Lower leg skin (tissue), 3 donors: ENCODE data around the gene NTM.

Experiments
- POLR2A ChIP-seq, 2 donors: fragments of 450-650 bp; IDR thresholded peaks; one replicate each; pipeline ENCODE4 v1.6.1; 2016 to 2017; ENCODE audit warnings: antibody characterized with exemption in 2 of 2, mild to moderate bottlenecking in 1 of 2, moderate library complexity in 1 of 2
- TF ChIP-seq, protein P1 (sequence below), 3 donors: fragments of 450-650 bp; IDR thresholded peaks; one replicate each; pipeline ENCODE4 v1.5.1; 2016; ENCODE audit warnings: antibody characterized with exemption in 3 of 3, mild to moderate bottlenecking in 3 of 3, moderate library complexity in 2 of 3

DNA sequence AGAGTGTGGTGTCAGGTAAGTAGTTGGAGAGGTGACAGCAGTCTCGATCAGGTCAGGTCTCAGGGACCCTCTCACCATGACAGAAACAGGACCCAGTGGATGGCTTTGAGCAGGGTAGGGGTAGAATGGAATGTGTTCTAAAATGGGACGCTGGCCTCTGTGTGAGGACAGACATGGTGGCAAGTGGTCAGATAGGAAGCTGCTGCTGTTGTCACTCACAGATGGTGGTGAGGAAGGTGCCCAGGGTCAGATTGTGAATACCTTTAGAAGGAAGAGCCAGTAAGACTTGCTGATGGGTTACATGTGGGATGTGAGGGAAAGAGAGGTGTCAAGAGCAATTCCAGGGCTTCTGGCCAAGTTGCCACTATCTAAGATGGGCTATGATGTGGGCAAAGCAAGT is 596.3 kb downstream of the NTM start:
- TF ChIP-seq, protein P1, sequence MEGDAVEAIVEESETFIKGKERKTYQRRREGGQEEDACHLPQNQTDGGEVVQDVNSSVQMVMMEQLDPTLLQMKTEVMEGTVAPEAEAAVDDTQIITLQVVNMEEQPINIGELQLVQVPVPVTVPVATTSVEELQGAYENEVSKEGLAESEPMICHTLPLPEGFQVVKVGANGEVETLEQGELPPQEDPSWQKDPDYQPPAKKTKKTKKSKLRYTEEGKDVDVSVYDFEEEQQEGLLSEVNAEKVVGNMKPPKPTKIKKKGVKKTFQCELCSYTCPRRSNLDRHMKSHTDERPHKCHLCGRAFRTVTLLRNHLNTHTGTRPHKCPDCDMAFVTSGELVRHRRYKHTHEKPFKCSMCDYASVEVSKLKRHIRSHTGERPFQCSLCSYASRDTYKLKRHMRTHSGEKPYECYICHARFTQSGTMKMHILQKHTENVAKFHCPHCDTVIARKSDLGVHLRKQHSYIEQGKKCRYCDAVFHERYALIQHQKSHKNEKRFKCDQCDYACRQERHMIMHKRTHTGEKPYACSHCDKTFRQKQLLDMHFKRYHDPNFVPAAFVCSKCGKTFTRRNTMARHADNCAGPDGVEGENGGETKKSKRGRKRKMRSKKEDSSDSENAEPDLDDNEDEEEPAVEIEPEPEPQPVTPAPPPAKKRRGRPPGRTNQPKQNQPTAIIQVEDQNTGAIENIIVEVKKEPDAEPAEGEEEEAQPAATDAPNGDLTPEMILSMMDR (IDR thresholded peaks at IDR 0.05), result no peak
- TF ChIP-seq POLR2A (IDR thresholded peaks at IDR 0.05), result no peak
